NCI-H2196 (cell line): ENCODE measurements around the gene DHRSX.
"Not testable (repeated sequence)": the region's sequence is repeated elsewhere in the genome, so short reads cannot be mapped to it uniquely, and the experiment has no call there.

Experiments
- DNase-seq: peaks from one replicate; lab custom pipeline; 2025; ENCODE audit not compliant: unreplicated experiment; lab: John Stamatoyannopoulos, UW

The DHRSX gene

GRCh38 chrX:2398064-2398656 lies 102.6 kb downstream of the DHRSX start:
- DNase-seq = no peak

GRCh38 chrX:2397229-2398063 lies 103.3 kb downstream of the DHRSX start:
- no peak for DNase-seq

GRCh38 chrX:2395261-2395992 lies 105.3 kb downstream of the DHRSX start:
- DNase-seq = no peak

GRCh38 chrX:2391869-2392606 lies 108.7 kb downstream of the DHRSX start:
- DNase-seq = no peak

- DNase-seq = no peak
These were observed 110.0 kb downstream of the DHRSX start for GRCh38 chrX:2390754-2391153.

GRCh38 chrX:2389731-2390130 lies 111.0 kb downstream of the DHRSX start:
- DNase-seq = not testable (repeated sequence)

GRCh38 chrX:2389324-2389723 lies 111.5 kb downstream of the DHRSX start:
- no peak for DNase-seq

- no peak for DNase-seq
These were observed 112.1 kb downstream of the DHRSX start for GRCh38 chrX:2388669-2389068.

GRCh38 chrX:2387614-2388239 lies 113.0 kb downstream of the DHRSX start:
- DNase-seq = no peak

GRCh38 chrX:2385224-2385623 lies 115.6 kb downstream of the DHRSX start:
- no peak for DNase-seq

- DNase-seq = no peak
These were observed 116.3 kb downstream of the DHRSX start for GRCh38 chrX:2384486-2384885.

- no peak for DNase-seq
These were observed 117.0 kb downstream of the DHRSX start for GRCh38 chrX:2383735-2384134.

GRCh38 chrX:2383144-2383543 lies 117.6 kb downstream of the DHRSX start:
- DNase-seq = no peak

- DNase-seq = not testable (repeated sequence)
These were observed 118.2 kb downstream of the DHRSX start for GRCh38 chrX:2382433-2383048.

GRCh38 chrX:2376166-2376565 lies 124.6 kb downstream of the DHRSX start:
- DNase-seq = no peak

GRCh38 chrX:2374086-2374485 lies 126.7 kb downstream of the DHRSX start:
- no peak for DNase-seq

GRCh38 chrX:2373615-2374014 lies 127.2 kb downstream of the DHRSX start:
- DNase-seq = no peak

GRCh38 chrX:2371026-2371711 lies 129.6 kb downstream of the DHRSX start:
- DNase-seq = no peak

- DNase-seq = no peak
These were observed 130.3 kb downstream of the DHRSX start for GRCh38 chrX:2370456-2370855.

- no peak for DNase-seq
These were observed 131.6 kb downstream of the DHRSX start for GRCh38 chrX:2369206-2369605.
